Heart right ventricle (tissue), 16 donors: ENCODE measurements around the gene RXYLT1. TPM values are rescaled to one million over a fixed set of nuclear protein-coding genes. Genes with fewer than 3 reads are reported as not detected.

Source experiments
- ATAC-seq, 8 donors: fragments of 200-7000 bp; cut with Tn5 transposase; one replicate each; pipeline ENCODE4 v1.9.1; 2020; ENCODE audit warnings: mild to moderate bottlenecking in 8 of 8, moderate library complexity in 8 of 8, moderate number of reproducible peaks in 1 of 8
- DNase-seq, 2 donors: peaks; one replicate each; pipeline ENCODE4 v3.0.0-alpha.2; 2020
- H3K27ac ChIP-seq, 10 donors: fragments of 200-600 bp; sonication (generic) in 2 of 10; one replicate each; pipeline versions ENCODE4 v1.5.0 to v1.8.0; 2020 to 2022; ENCODE audit warnings: mild to moderate bottlenecking in 3 of 10
- H3K27me3 ChIP-seq, 7 donors: fragments of 200-600 bp; one replicate each; pipeline ENCODE4 v1.8.0; 2021 to 2022; ENCODE audit warnings: mild to moderate bottlenecking in 2 of 7
- H3K36me3 ChIP-seq, 9 donors: fragments of 200-600 bp; sonication (generic) in 1 of 9; one replicate each; pipeline versions ENCODE4 v1.5.0 to v1.8.0; 2020 to 2022; ENCODE audit warnings: mild to moderate bottlenecking in 2 of 9
- H3K4me1 ChIP-seq, 9 donors: fragments of 200-600 bp; sonication (generic) in 1 of 9; one replicate each; pipeline versions ENCODE4 v1.5.0 to v1.8.0; 2020 to 2022; ENCODE audit warnings: mild to moderate bottlenecking in 4 of 9
- H3K4me3 ChIP-seq, 10 donors: fragments of 200-600 bp; sonication (generic) in 2 of 10; one replicate each; pipeline versions ENCODE4 v1.5.0 to v1.8.0; 2020 to 2022; ENCODE audit warnings: mild to moderate bottlenecking in 7 of 10, moderate library complexity in 2 of 10
- H3K9me3 ChIP-seq, 11 donors: fragments of 200-600 bp in 10 of 11; sonication (generic) in 2 of 11; one replicate each; pipeline versions ENCODE4 v1.5.0 to v1.8.0; 2013 to 2022; ENCODE audit warnings: mild to moderate bottlenecking in 2 of 11, control low read depth in 1 of 11, moderate library complexity in 1 of 11
- WGBS, 2 donors: extraction: QIAGEN DNeasy Blood & Tissue Kit; methylation state at CpG; one replicate each; pipeline ENCODE4 v1.1.7; 2013; ENCODE audit warnings: inconsistent platforms in 1 of 2; 5-methylcytosine and 5-hydroxymethylcytosine counted together
- intact Hi-C, 10 donors: fragments of 100-400 bp; cut with DNase I; formaldehyde crosslinking; loops; one replicate each; pipeline versions ENCODE4 v1.11.1 to v1.14.2; 2022
- polyA plus RNA-seq, 2 donors: library from polyadenylated mRNA; stranded (reverse); fragments of 200-250 nt; gene quantifications; one replicate each; pipeline ENCODE4 v1.2.3, GENCODE V29; 2013
- total RNA-seq, 10 donors: library from RNA; stranded (reverse); fragmentation: NEBNext Ultra II Directional in 3 of 10; extraction: Animal tissue kit (Norgen Biotek cat#: 25700) in 3 of 10; gene quantifications; one replicate each; pipeline versions ENCODE4 v1.2.1 to v1.2.4, GENCODE V29; 2021 to 2023
- TF ChIP-seq, protein P1 (sequence below), 9 donors: fragments of 200-600 bp; sonication (generic) in 2 of 9; IDR thresholded peaks; one replicate each; pipeline versions ENCODE4 v1.5.0 to v1.8.0; 2021 to 2022; ENCODE audit warnings: antibody characterized with exemption in 9 of 9, mild to moderate bottlenecking in 5 of 9, moderate library complexity in 1 of 9
- donor health status: Arrhythmogenic right ventricular cardiomyopathy.
- donor health status: ischemic (EF 13 %, LVEDD 7.1; RV severe dilation, severe dysfunction).
- donor health status: healthy with polysubstance abuse.
- donor health status: DM: no; HTN: yes; CAD: no.
- donor health status: DM: no; HTN: no; CAD: no.
- donor health status: ischemic (EF 25% LVEDD 6.9; RV normal size, moderate dysfunction).
- donor health status: ischemic (EF 25% LVEDD 5.7; RV mildly dilated, moderate dysfunction).
- donor health status: healthy.
- donor health status: DM: yes; HTN: yes; CAD: no.
- donor health status: Ischemic cardiomyopathy.
- donor health status: ischemic (EF 35%, LVEDD 5.7; RV mildly dilated, moderate dysfunction).
- donor health status: nonischemic (EF 11% LVEDD 7.7; RV severe dilation, severe dysfunction).
- donor health status: DM: yes; HTN: yes; CAD: no.
- donor health status: PGD.
- donor health status: ischemic (EF 29% LVEDD 5.4; RV normal size, mild dysfunction).
- donor health status: nonischemic (EF 23%, LVEDD 6.1; RV moderate dilation, normal function).

RXYLT1 gene
- total and polyA plus RNA-seq, 12 donors, result 5.1 to 20.8 (median 16.8) TPM

DNA sequence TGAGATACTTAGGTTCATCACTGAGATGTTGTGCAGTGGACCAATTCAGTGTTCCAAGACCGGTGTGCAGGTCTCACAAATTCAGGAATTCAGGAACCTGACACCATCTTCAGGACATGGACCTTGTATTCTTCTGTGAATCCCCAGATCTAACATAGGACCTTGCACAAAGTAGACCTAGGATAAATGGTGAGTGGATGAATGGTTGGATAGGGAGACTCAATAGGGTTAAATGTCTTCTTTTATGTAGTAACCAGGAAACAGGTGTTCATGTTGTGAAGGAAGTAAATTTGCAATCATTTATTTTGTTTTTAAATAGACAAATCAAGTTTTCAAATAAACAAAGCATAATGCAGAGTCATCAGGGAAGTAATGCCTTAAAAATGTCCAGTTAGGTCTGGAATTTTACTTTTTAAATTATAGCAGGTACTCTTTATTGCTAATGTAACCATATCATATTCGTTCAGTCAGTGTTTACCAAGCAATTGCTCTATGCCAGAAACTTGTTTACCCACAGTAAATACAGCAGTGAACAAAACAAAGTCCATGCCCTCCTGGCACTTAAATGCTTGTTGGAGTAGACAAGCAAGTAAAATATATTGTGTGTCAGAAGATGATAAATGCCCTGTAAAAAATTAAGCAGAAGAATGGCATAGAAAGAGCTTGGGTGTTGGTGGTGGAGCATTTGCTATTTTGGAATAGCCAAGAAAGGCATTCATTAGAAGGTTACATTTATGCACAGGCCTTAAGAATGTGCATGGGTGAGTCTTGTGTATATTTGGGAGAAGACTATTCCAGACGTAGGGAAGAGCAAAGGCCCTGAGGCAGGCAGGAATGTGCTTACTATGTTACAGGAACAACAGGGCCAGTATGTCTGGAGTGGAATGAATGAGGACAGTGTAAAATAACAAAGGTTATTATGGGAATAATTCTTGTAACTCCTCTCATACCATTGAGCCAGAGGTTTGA lies 26.3 kb downstream of the RXYLT1 start:
- TF ChIP-seq, protein P1, sequence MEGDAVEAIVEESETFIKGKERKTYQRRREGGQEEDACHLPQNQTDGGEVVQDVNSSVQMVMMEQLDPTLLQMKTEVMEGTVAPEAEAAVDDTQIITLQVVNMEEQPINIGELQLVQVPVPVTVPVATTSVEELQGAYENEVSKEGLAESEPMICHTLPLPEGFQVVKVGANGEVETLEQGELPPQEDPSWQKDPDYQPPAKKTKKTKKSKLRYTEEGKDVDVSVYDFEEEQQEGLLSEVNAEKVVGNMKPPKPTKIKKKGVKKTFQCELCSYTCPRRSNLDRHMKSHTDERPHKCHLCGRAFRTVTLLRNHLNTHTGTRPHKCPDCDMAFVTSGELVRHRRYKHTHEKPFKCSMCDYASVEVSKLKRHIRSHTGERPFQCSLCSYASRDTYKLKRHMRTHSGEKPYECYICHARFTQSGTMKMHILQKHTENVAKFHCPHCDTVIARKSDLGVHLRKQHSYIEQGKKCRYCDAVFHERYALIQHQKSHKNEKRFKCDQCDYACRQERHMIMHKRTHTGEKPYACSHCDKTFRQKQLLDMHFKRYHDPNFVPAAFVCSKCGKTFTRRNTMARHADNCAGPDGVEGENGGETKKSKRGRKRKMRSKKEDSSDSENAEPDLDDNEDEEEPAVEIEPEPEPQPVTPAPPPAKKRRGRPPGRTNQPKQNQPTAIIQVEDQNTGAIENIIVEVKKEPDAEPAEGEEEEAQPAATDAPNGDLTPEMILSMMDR (IDR thresholded peaks at IDR 0.05), result no peak
- no peaks in the 10 kb centered on the region for H3K27me3 ChIP-seq
- ATAC-seq (no peak), DNase-seq (no peak)
- H3K27ac ChIP-seq, result no peak overlapping the region
- no peak overlapping the region for H3K4me3 ChIP-seq
- H3K36me3 ChIP-seq, result peaks cover 0 to 50% (median 9%) of the 10 kb centered on the region in 9 donors
- 80 to 89% methylated on average over 3 of the region's 3 CpGs for WGBS, 2 donors
- no peaks in the 10 kb centered on the region for H3K4me1 ChIP-seq
- no peaks in the 10 kb centered on the region for H3K9me3 ChIP-seq
- intact Hi-C loops, result loop anchor here in 4 of 10 donors (10.0 kb wide), 3 partner anchors 131 to 701 kb away; no protein-coding TSS in a partner anchor

DNA sequence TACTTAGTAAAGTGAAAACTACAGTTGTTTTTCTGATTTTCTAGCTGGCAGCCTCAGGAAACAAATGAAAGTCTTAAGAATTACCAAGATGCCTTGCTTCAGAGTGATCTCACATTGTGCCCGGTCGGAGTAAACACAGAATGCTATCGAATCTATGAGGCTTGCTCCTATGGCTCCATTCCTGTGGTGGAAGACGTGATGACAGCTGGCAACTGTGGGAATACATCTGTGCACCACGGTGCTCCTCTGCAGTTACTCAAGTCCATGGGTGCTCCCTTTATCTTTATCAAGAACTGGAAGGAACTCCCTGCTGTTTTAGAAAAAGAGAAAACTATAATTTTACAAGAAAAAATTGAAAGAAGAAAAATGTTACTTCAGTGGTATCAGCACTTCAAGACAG lies 28.9 kb downstream of the RXYLT1 start:
- 49 to 55% methylated on average over 5 of the region's 5 CpGs for WGBS, 2 donors
- H3K4me3 ChIP-seq, result no peak overlapping the region
- intact Hi-C loops, result loop anchor here in 4 of 10 donors (10.0 kb wide), 3 partner anchors 134 to 704 kb away; no protein-coding TSS in a partner anchor
- TF ChIP-seq, protein P1 (IDR thresholded peaks at IDR 0.05), result no peak
- no peaks in the 10 kb centered on the region for H3K9me3 ChIP-seq
- H3K36me3 ChIP-seq, result peaks cover 0 to 50% (median 9%) of the 10 kb centered on the region in 9 donors
- no peaks in the 10 kb centered on the region for H3K27me3 ChIP-seq
- no peak overlapping the region for H3K27ac ChIP-seq
- no peak for DNase-seq
- no peak for ATAC-seq
- no peaks in the 10 kb centered on the region for H3K4me1 ChIP-seq

DNA sequence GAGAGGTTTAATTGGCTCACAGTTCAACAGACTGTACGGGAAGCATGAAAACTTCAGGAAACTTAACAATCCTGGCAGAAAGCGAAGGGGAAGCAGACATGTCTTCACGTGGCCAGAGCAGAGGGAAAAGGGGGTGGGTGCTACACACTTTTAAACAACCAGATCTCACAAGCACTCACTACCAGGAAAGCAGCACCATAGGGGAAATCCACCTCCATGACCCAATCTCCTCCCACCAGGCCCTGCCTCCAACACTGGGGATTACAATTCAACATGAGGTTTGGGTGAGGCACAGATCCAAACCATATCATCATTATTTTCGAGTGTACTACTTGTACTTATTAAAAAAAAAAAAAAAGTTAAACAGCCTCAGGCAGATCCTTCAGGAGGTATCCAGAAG lies 29.9 kb downstream of the RXYLT1 start:
- no peaks in the 10 kb centered on the region for H3K27me3 ChIP-seq
- H3K4me3 ChIP-seq, result no peak overlapping the region
- no peak for DNase-seq
- WGBS, 2 donors, result 56 to 59% methylated on average over 4 of the region's 4 CpGs
- no peaks in the 10 kb centered on the region for H3K9me3 ChIP-seq
- intact Hi-C loops, result loop anchor here in 4 of 10 donors (10.0 kb wide), 3 partner anchors 135 to 705 kb away; no protein-coding TSS in a partner anchor
- no peaks in the 10 kb centered on the region for H3K4me1 ChIP-seq
- H3K36me3 ChIP-seq, result peaks cover 0 to 48% (median 9%) of the 10 kb centered on the region in 9 donors
- ATAC-seq, result no peak
- no peak overlapping the region for H3K27ac ChIP-seq
- TF ChIP-seq, protein P1 (IDR thresholded peaks at IDR 0.05), result no peak

DNA sequence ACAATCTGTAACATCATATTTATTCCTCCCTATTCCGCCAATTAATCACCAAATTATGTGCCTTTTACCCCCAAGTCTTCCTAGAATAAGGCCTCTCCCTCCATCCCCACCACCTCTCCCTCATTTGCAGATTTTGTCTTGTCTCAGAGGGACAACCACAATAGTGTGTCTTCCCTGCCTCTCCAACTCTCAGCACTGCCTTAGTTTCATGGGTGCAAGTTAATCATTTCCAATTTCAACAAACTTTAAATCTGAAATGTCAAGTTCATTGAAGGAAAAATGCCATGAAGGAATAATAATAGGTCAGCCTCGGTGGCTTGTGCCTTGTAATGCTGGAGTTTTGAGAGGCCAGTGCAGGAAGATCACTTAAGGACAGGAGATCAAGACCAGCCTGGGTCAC lies 31.6 kb downstream of the RXYLT1 start:
- H3K36me3 ChIP-seq, result peaks cover 0 to 35% (median 8%) of the 10 kb centered on the region in 9 donors
- no peaks in the 10 kb centered on the region for H3K27me3 ChIP-seq
- no peak for DNase-seq
- no peak overlapping the region for H3K27ac ChIP-seq
- no peaks in the 10 kb centered on the region for H3K4me1 ChIP-seq
- no peaks in the 10 kb centered on the region for H3K9me3 ChIP-seq
- WGBS, 2 donors, result 88 to 92% methylated on average over 2 of the region's 2 CpGs
- intact Hi-C loops, result no loop called here
- no peak overlapping the region for H3K4me3 ChIP-seq
- TF ChIP-seq, protein P1 (IDR thresholded peaks at IDR 0.05), result no peak
- ATAC-seq, result no peak
